T follicular helper cell (primary cell): ENCODE results near the gene F10.

Experiments used
- DNase-seq: peaks from one replicate; pipeline ENCODE4 v3.0.0-alpha.2; 2020; ENCODE audit warnings: low read depth

Gene F10

DNA sequence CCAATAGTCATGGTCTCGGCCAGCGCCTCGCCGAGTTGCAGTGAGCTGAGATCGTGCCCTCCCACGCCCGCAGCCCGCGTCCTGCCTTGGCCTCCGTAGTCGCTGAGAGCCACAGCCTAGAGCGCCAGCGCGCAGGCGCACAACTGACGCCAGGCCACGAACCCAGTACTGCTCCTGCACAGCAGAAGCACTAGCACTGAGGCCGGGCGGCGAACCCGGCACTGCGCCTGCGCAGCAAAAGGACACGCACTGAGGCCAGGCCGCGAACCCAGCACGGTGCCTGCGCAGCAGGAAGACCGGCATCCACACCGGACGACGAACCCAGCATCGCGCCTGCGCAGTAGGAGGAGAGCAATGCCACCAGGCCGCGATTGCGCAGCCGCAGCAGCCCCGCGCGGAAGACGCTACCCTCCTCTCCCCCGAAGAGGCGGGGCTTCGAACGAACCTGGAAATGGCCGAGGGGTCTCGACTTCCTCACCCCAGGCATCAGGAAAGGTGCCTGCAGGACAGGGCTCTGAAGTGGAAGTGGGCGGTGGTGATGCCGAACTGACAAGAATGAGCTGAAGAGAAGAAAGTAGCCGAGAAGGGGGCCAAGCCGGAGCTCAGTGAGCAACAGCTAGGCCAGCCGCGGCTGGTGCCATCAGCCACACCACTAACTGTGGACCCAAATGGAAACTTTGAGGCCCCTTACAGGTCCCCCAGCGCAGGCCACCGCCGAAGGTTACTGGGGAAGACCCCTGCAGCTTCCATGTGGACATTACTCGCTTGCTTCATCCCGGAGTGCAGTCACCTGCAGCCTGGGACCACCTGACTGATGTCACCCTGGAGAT is 7.5 kb downstream of the F10 start:
- DNase-seq: no peak

DNA sequence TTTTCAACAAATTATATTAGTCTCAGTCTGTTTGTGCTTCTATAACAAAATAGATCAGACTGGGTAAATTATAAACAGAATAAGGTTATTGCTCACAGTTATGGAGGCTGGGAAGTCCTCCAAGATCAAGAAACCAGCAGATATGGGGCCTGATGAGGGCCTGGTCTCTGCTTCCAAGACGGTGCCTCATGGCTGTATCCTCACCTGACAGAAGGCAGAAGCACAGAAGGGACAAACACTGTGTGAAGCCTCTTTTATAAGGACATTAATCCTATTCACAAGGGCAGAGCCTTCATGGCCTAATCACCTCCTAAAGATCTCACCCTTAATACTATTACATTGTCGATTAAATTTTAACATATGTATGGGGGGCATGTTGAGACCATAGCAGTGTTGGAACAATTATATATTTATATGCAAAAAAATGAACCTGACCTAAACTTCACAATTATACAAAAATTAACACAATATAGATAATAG is 12.7 kb downstream of the F10 start:
- no peak for DNase-seq

DNA sequence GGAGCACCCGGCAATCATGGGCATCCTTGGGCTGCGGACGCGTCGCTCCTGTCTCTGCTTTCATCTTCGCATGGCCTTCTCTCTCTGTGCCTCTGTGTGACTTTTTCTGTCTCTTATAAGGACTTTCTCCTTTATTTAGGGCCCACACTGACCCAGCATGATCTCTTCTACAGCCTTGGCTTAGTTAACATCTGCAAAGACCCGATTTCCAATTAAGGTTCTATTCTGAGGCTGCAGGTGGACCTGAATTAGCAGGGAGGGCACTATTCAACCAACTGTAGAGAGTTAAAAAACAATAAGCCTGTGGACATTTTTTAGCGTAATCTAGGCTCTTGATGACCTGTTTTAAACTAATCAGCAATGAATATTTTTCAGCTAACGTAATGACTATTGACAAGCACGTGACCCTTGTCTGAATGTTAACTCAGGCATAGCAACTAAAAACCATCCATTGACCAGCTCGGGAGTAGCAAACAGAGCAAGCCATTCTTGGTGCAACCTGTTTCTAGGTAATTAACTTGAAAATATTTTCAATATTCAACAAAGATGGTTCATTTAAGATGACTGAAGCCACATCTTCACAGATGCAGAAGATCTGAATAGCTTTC is 15.2 kb downstream of the F10 start:
- no peak for DNase-seq

- no peak for DNase-seq
Observed at GRCh38 chr13:113138792-113139551, 16.4 kb downstream of the F10 start.

DNA sequence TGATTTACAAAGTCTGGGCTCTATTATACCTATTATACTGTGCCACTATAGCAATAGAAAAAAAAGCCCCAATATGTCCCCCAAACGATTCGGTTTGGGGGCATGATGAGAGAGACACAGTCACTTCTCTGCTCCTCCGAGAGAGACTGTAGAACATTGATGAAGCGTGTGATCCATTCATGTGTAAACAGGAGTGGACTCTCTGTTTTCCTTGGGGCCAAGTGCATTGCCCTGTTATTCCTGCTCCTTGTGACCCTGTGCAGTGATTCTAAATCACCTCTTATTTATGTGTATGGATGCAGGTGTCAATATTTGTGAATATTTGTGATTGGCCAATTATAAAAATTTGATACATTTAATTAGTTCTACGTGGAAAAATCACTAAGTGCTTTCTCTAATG is 17.0 kb downstream of the F10 start:
- DNase-seq: no peak

DNA sequence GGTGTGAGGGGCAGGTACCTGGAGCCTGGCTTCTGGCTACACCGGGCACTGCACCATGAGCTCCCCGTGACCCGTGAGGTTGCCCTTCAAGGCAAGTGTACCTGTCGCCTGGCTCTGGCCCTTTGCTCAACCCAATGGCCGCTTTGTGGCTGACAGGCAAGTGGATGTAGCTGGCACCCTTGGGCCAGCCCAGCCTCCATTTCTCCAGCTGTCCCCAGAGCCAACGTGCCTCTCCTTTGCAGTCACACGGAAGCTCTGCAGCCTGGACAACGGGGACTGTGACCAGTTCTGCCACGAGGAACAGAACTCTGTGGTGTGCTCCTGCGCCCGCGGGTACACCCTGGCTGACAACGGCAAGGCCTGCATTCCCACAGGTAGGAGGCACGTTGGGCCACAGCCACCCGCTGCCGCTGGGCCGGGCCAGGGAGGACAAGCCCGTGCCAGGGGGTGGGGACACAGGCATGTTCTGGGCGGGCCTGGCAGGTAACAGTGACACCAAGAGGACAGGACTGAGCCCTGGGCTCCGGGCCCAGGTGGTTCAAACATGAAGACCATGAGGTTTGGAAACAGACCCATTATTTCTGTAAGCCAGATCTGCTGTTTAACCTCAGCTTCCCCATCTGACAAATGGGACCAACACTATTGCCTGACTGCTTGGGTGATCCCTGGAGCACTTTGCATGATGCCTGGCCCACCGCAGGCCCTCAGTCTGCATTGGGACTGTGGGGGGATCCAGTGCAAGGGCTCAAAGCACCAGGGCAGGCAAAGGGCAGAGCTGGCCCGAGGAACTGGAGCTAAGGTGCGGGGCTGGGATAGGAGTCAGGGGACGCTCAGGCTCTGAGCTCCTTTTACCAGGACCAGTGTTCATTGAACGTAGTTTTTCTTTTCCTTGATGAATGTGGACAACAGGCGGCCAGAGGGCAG is 18.3 kb downstream of the F10 start:
- no peak for DNase-seq

- no peak for DNase-seq
Observed at GRCh38 chr13:113141601-113141970, 19.0 kb downstream of the F10 start.

GRCh38 chr13:113142876-113143275 is 20.3 kb downstream of the F10 start:
- DNase-seq: no peak

GRCh38 chr13:113143466-113144254 is 21.1 kb downstream of the F10 start:
- no peak for DNase-seq

DNA sequence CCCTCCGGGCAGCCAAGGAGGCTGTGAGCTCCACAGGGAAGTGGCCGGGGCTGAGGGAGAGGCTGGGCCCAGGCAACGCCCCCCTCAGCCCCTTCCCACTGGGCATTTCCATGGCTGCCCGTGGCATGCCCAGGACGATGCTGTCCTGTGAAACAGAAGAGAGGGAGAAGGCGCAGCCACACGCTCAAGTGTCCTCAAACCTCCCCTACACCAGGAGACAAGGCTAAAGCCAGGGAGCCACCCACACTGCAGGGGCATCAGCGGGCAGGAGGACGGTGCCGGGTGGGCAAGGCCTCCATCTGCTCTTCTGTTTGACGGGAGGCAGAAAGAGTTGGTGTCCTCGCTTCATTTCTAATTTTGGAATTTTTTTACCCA is 21.6 kb downstream of the F10 start:
- DNase-seq: no peak

- no peak for DNase-seq
Observed at GRCh38 chr13:113145496-113145895, 22.9 kb downstream of the F10 start.

DNA sequence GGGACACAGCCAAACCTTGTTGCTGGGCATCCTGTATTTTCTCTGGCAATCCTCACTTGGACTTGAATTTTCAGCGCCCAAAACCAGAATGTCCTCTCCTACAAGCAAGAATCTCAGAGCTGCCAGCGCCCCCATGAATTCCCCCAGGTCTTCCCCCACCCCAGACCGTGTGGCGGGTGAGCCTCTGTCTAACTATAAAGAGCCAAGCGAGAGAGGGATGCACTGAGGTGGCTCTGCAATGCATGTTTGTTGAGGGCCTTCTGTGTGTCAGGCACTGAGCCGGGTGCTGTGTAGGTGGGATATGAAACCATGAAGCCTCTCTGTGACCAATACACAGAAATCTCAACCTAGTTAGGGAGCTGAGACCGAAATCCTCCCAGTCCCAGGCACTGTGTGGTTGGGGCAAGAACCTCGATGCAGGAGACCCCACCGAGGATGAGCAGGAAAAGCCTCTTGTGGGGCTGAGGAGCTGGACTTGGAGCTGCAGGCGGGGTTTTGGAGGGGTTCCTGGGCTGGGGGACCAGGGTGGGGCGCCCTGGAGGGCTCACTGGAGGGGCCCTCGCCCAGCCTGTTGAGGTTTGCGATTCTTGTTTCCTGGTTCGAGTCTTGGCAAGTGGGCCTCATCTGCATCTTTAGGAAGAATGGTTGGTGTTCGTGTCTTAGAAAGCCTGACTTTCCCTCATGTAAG is 23.5 kb downstream of the F10 start:
- no peak for DNase-seq

GRCh38 chr13:113146750-113147149 is 24.2 kb downstream of the F10 start:
- DNase-seq: no peak

DNA sequence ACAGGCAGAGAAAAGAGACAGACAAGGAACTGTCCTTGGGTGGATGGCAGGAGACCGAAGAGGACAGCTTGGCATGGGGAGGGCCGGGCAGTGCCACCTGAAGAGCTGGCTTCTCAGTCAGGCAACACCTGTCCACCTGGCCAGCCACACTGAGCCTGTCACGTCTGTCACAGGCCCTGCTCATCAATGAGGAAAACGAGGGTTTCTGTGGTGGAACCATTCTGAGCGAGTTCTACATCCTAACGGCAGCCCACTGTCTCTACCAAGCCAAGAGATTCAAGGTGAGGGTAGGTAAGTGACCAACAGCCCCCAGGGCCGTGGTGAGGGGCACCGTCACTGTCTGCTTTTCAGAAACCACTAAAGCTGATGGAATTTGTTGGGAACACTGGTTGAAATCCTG is 24.6 kb downstream of the F10 start:
- DNase-seq: no peak

GRCh38 chr13:113148407-113148806 is 25.8 kb downstream of the F10 start:
- DNase-seq: no peak

GRCh38 chr13:113148940-113149503 is 26.4 kb downstream of the F10 start:
- no peak for DNase-seq

GRCh38 chr13:113149711-113150549 is 27.3 kb downstream of the F10 start:
- DNase-seq: no peak

- DNase-seq: no peak
Observed at GRCh38 chr13:113150550-113151365, 28.2 kb downstream of the F10 start.
